HFF-Myc (cell line): ENCODE results near the gene TBC1D22A.

Experiments
- DNase-seq: peaks from one replicate; pipeline ENCODE4 v3.0.0-alpha.2; 2011; ENCODE audit warnings: low read depth; ENCODE audit errors: extremely low read depth
- H3K4me3 ChIP-seq: replicated peaks from 2 replicates; pipeline ENCODE4 v1.5.1; 2011; ENCODE audit warnings: low read depth, mild to moderate bottlenecking, control low read depth, low read length
- CTCF ChIP-seq: IDR thresholded peaks from 2 replicates; pipeline ENCODE4 v1.5.1; 2012; ENCODE audit warnings: mild to moderate bottlenecking, low read depth, low read length, control low read depth; ENCODE audit errors: missing control alignments

TBC1D22A gene

DNA sequence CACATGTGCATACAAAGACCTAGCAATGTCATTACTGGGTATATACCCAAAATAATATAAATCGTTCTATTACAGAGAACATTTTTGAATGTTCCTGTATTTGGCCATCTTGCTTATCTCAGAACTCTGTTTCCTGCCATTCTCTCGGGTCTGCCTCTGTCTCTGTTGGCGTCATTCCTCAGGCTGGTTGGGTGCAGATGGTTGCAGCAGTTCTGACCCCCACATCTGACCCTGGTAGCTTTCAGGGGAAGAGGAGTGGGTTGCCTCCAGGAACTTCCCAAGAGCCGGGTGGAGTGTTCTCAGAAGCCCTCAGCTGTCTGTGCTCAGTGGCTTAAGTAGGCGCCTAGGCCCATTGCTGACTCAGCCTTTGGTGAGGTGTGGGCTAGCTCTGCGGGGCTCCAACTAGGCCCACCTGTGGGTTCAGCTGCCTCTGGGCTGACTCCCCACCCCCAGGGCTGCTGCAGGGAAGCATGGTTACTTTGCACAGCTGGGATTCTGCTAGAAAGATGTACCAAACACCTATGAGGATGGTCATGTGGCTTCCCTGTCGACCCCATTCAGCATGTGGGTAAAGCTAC lies 114.0 kb downstream of the TBC1D22A start:
- TF ChIP-seq CTCF, result no peak
- no peak for DNase-seq
- H3K4me3 ChIP-seq, result no peak overlapping the region

- DNase-seq, result no peak
- TF ChIP-seq CTCF, result peak; percentile 6
- H3K4me3 ChIP-seq, result no peak overlapping the region
Observed at GRCh38 chr22:46878191-46878948, 115.9 kb downstream of the TBC1D22A start.

DNA sequence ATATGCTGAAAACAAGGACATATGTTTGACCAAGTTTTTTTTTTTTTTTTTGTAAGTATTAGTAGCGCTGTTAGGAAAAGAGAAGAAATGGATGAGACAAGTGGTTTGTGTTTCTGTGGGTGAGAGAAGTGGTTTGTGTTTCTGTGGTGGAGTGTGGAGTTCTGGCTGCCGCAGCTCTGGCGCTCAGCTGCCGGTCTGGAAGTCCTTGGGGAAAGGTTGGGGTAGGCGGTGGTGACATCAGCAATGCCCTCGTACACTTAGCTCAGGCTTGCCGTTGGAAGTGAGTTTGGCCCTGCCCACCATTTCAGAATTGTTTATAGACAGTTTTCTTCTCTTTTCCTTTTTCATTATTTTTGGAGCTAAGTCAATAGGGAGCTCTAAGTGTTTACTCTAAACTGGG lies 116.6 kb downstream of the TBC1D22A start:
- no peak overlapping the region for H3K4me3 ChIP-seq
- TF ChIP-seq CTCF, result no peak
- DNase-seq, result no peak

DNA sequence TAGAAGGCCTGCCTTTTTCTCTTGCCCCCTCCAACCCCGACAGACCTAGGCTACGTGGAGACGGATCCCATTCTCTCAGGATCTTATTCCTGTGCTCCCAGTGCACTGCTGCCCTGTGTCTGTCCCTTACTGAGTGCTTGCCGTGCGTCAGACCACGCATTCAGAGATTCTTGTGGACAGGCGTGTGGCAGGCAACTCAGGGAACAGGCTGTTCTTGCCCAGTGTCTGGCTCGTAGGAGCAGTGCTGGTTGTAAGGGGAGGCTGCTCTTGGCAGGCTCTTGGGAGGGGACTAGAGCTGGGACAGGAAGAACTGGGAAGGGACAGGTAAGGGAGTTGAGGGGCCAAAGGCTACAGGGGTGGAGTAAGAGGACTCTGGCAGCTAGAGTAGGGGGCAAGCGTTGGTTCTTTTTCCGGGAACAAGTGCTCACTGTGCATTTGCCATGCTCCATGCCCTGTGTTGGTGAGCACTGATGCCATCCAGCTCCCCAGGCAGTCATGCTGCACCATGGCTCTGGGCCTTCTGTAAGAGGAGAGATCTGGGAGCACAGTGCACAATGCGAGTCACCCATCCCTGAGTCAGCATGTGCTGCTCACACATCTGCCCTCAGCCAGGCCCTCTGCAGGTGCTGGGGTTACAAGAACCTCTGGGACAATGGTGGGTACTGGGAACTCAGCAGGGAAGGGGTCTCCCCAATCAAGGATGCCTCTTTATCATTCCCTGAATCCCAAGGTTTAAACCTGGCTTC lies 119.1 kb downstream of the TBC1D22A start:
- TF ChIP-seq CTCF, result no peak
- DNase-seq, result peak; percentile 21
- H3K4me3 ChIP-seq, result no peak overlapping the region

DNA sequence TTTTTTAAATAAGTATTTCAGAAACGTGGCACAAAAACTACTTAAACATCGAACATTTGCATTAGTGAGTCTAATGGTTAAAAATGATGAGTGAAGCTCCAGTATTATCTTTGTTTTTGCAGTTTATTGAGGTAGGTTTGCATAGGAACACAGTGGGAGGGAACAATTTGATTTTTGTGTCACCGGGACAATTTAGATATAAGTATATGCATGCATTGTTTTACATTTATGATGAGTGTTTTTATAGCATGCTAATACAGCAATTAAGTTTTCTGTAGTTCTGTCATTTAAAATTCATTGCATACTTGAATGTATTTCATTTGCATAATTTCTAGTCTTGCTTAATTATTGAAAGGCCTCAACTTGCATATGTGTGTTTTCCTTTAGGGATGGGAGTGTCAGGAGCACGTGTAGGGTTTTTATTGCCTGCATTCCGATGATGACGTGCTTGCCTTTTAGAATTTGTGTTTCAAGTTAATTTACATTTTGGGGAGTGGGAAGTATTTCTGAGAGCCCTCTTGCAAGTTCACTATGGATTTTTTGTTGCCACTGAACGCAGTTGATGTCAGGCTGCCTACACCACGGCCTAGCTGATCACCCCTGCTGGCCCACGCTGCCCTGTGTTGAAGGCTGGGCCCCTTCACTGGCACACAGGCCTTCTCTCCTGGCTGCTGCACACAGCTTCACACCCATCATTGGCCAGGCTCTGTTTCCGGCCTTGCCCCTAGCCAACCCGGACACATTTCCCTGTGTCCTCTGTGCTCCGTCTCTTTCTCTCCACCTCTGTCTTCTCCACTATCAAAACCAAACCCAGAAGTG lies 120.9 kb downstream of the TBC1D22A start:
- no peak for TF ChIP-seq CTCF
- no peak for DNase-seq
- H3K4me3 ChIP-seq, result no peak overlapping the region

DNA sequence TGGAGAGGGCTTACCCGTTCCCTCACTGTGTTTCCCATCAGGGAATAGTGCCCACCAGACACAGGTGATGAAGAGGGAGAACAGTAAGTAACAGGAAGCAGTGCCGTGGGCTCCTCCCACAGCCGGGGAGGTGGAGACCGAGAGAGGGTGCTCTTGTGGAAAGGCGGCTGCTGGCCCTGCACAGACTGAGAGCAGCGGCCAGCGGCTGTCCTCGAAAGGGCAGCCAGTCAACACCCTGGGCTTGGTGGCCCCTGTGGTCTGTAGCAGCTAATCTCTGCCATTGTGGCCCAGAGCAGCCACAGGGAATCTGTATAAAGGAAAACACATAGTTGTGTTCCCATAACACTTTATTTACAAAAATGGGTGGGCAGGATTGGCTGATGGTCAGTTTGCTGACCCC lies 121.9 kb downstream of the TBC1D22A start:
- no peak for TF ChIP-seq CTCF
- no peak overlapping the region for H3K4me3 ChIP-seq
- no peak for DNase-seq
